Sciatic nerve (tissue), 2 donors: ENCODE measurements around the gene CFAP20DC. TPM values are rescaled to one million over a fixed set of nuclear protein-coding genes. Genes with fewer than 3 reads are reported as not detected.
"Not testable (repeated sequence)": the region's sequence is repeated elsewhere in the genome, so short reads cannot be mapped to it uniquely, and the experiment has no call there.

Source experiments
- ATAC-seq: fragments of 200-7000 bp; cut with Tn5 transposase; one replicate; pipeline ENCODE4 v1.9.1; 2020; ENCODE audit warnings: mild to moderate bottlenecking, moderate library complexity
- DNase-seq: peaks from one replicate; pipeline ENCODE4 v3.0.0-alpha.2; 2020; ENCODE audit warnings: low spot score
- intact Hi-C: fragments of 100-400 bp; cut with DNase I; formaldehyde crosslinking; loops from one replicate; pipeline ENCODE4 v1.14.2; 2022
- total RNA-seq: library from RNA; stranded (reverse); fragmentation: NEBNext Ultra II Directional; extraction: Animal tissue kit (Norgen Biotek cat#: 25700); gene quantifications from one replicate; pipeline ENCODE4 v1.2.1, GENCODE V29; 2021
- donor health status: DM: no; HTN: no; CAD: no.
- donor health status: DM: no; HTN: no; CAD: no.

CFAP20DC gene
- total RNA-seq, 1 donor from 2014 or later: 0.49 TPM

GRCh38 chr3:58988041-58988440 lies 61.8 kb downstream of the CFAP20DC start:
- intact Hi-C loops: no loop called here
- DNase-seq: no peak
- ATAC-seq: no peak

GRCh38 chr3:58986654-58987053 lies 63.2 kb downstream of the CFAP20DC start:
- DNase-seq (no peak), ATAC-seq (no peak)
- intact Hi-C loops: no loop called here

DNA sequence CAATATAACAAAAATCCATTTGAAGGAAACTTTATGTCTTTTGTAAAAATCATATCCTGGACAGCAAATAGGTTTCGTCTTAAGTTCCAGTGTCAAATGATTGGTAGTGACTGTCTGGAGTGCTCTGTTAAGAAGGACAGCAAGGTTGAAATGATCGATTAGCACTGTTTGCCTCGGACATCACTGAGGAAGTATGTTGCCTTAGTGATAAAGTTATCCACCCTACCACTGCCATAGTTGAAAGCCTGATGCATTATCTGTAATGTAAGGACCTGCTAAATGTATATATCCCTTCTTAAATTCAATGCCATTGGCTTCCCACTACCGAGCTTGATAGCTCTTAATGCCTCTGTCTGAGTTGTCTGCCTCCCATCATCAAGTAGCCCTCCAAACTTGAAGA lies 70.0 kb downstream of the CFAP20DC start:
- no peak for ATAC-seq
- intact Hi-C loops: no loop called here
- no peak for DNase-seq

GRCh38 chr3:58973796-58974195 lies 76.0 kb downstream of the CFAP20DC start:
- ATAC-seq (no peak), DNase-seq (no peak)
- intact Hi-C loops: no loop called here

GRCh38 chr3:58967866-58968265 lies 82.0 kb downstream of the CFAP20DC start:
- intact Hi-C loops, ATAC-seq, DNase-seq: not testable (repeated sequence)

- ATAC-seq: no peak
- intact Hi-C loops: no loop called here
- DNase-seq: no peak
Observed at GRCh38 chr3:58965865-58966264, 84.0 kb downstream of the CFAP20DC start.

DNA sequence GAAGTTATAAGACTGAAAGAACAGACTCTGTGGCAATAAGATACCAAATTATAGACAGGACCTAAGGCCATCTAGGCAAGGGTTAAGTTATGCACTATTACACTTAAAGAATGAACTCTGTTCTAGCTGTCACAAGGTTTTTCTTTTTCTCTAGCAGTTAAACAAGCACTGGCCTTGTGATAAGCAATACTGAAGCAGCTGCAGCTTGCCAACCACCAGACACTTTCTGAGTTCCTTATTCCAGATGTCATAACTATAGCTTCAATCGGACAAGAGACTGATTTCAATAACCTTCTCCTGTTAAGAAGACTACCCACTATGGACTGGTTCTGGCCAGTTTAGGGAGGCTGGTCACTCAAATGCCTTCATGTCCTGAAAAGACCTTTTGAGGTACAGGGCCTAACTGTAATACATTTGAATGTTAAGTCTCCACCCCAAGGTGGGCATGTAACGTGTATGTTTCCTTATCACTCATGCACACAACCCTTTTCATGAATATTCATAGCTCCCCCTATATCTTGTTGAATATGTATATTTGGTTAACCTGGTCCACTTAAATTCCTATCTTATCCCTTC lies 85.8 kb downstream of the CFAP20DC start:
- DNase-seq (no peak), ATAC-seq (no peak)
- intact Hi-C loops: no loop called here

DNA sequence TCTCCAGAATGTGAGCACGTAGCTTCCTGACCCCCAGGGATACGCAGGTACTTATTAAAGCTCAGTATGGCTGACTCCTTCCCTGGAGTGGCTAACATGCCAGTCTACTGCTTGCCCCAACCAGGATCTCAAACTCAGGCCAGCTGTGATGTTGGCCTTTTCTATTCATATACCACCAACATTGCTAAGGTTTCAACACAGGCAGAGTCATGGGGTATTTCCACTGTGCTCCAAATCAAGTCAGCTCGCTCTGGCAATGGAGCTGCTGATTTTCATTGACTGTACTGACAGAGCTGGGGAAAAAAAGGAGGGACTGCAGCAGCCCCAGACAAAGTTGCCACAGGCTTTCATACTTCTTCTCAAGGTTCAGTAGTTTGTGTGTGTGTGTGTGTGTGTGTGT lies 87.0 kb downstream of the CFAP20DC start:
- intact Hi-C loops: no loop called here
- DNase-seq: no peak
- ATAC-seq: no peak

DNA sequence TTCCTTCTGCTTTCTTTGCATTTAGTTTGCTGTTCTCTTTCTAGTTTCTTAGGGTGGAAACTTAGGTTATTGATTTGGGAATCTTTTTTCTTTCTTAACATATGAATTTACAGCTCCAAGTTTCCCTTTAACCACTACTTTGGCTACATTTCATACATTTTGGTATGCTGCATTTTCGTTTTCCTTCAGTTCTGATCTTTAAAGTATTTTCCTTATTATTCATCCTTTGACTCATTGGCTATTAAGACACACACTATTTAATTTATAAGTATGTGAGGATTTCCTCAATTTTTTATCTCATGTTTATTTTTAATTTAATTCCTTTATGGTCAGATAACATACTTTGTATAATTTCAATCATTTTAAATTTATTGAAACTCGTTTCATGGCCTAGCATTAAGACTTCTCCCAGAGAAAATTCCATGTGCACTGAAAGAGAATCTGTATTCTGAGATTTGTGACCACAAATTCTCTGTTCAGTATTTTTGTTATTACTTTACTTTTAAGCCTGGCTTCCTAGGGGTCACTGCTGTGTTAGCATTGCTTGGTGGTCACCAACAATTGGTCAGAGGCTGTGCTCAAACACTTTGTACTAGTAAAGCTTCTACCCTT lies 87.7 kb downstream of the CFAP20DC start:
- no peak for DNase-seq
- intact Hi-C loops: no loop called here
- ATAC-seq: no peak

DNA sequence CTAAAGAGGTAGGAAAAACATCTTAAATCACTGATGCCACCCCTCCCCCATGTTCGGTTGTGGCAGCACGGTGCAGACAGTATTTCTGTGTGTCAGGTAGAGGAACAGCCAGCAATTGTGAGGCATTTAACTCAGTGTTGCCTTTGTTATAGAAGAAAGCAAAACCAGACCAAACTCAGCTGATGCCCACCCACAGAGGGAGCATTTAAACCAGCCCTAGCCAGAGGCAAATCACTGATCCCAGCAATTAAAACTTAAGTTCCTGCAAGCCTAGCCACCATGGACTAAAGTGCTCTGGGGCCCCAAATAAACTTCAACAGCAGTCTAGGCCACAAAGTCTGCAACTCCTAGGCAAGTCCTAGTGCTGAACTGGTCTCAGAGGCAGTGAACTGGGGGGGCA lies 94.5 kb downstream of the CFAP20DC start:
- no peak for ATAC-seq
- intact Hi-C loops: no loop called here
- DNase-seq: no peak

GRCh38 chr3:58953288-58953687 lies 96.5 kb downstream of the CFAP20DC start:
- intact Hi-C loops: no loop called here
- no peak for DNase-seq
- no peak for ATAC-seq

GRCh38 chr3:58952128-58952917 lies 97.5 kb downstream of the CFAP20DC start:
- ATAC-seq (no peak), DNase-seq (no peak)
- intact Hi-C loops: no loop called here

DNA sequence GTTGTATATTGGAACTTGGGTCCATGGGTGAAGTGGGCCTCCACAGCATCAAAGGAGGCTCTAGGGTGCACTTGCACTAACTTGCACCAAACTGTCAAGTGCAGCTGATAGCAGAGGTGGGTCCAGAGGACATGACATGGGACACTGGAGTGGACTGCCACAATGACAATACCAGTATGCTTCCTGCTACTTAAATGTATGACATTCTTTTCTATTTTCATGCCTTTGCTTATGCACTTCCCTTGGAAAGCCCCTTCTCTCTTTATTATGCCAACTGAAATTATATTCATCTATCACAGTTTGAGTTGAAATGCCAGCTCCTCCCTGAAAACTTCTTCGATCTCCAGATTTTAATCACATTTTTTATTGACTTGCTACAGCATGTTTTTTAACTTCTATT lies 101.8 kb downstream of the CFAP20DC start:
- intact Hi-C loops: no loop called here

DNA sequence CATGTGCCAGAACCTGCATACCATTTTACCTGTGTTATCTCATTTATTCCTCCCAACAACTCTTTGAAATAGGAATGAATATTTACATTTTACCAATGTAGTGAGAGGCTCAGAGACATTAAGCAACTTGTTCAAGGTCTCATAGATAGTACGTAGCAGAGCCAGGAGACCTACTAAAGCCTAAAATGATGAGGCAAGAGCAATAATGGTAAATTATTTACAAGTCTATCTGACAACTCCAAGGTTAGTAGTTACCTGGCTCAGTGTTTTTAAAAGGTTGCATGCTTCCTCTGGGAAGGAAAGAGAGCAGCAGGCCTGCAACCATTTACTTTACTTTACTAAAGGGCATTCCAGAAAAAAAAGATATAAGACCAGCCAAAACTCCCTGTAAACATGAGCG lies 103.0 kb downstream of the CFAP20DC start:
- ATAC-seq (no peak), DNase-seq (no peak)
- intact Hi-C loops: no loop called here

More for the DNA sequence above, 101.8 kb downstream of the CFAP20DC start:
- DNase-seq (no peak), ATAC-seq (no peak)

DNA sequence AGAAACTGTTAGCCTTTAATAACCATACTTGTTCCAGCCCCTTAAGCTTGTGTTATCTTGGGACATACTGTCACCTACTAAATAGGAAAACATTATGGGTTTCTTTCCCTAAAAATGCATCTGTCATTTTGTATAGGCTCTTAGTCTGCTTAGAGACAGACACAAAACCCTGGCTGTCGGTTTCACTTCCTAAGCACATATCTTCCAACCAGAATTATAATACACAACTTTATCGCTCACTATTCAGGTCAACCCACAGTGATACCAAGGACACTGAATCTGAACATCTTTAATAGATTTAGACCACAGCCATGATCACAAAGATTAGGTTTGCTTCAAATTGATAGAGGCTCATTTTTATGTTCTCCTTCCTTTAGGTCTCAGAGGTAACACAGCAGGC lies 111.8 kb downstream of the CFAP20DC start:
- no peak for DNase-seq
- ATAC-seq: no peak
- intact Hi-C loops: no loop called here

GRCh38 chr3:58924578-58924977 lies 125.2 kb downstream of the CFAP20DC start:
- intact Hi-C loops: no loop called here
- no peak for DNase-seq
- no peak for ATAC-seq

GRCh38 chr3:58900386-58900785 lies 149.4 kb downstream of the CFAP20DC start:
- no peak for ATAC-seq
- no peak for DNase-seq
- intact Hi-C loops: no loop called here

DNA sequence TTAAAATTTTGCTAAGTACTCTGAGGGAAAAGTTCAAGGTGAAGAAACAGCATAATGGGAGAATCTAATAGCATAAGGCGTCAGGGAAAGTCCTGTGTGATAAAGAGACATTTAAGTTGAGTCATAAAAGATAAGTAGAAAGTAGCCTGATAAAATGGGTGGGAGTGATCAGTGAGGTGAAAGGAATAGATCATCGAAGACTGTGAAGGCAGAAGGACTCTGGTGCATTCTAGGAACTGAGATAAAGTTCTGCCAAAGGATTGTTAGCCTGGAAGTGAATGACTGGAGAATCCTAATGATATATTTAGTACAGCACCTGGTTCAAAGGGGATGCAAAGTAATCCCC lies 149.9 kb downstream of the CFAP20DC start:
- ATAC-seq: no peak
- intact Hi-C loops: no loop called here
- no peak for DNase-seq

- DNase-seq (no peak), ATAC-seq (peak; percentile 32)
- intact Hi-C loops: no loop called here
Observed at GRCh38 chr3:58899159-58899952, 150.5 kb downstream of the CFAP20DC start.

GRCh38 chr3:58898513-58898912 lies 151.3 kb downstream of the CFAP20DC start:
- intact Hi-C loops: no loop called here
- DNase-seq (no peak), ATAC-seq (no peak)
